Stimulated activated naive CD4-positive, alpha-beta T cell (primary cell): ENCODE data around the gene SERPINA1.
"Not testable (repeated sequence)": the region's sequence is repeated elsewhere in the genome, so short reads cannot be mapped to it uniquely, and the experiment has no call there.

Experiments
- DNase-seq, 6 experiments: peaks; one replicate each; lab custom pipeline; 2025; lab: John Stamatoyannopoulos, UW

Gene SERPINA1

DNA sequence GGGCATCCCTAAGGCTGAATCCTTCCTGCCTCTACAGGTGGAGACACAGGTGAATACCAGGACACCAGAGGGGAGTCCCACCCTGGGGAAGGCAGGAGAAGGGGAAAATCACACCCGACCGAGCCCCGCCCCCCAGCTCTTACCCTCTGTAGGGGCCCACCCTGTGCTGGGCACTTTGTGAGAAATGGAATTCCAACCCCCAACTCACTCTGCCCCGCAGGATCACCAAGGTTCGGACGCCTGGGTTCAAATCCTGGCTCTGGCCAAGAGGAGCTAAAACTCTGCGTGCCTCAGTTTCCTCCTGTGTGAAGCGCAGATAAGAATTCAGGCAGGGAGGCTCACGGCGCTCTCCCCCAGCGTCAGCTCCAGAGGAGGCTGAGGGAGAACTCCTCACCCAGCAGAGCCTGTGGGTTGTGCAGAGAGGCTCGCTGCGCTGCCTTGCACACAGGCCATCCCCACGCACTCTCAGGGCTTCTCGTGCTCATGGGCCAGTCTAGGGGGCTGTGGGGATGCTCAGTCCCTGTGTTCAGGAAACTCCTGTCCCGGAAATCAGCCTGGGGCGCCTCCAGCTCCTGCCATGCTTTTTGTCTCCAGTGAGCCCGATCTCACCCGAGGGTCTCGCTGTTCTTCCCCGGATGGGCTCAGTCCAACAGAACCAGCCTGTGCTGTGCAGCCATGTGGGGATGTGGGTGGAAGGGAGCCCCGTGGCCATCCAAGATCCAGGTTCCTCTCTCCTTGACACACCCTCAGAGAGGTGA lies 18.5 kb downstream of the SERPINA1 start:
- not testable (repeated sequence) for DNase-seq

GRCh38 chr14:94368956-94369355 lies 19.4 kb downstream of the SERPINA1 start:
- no peak for DNase-seq

GRCh38 chr14:94368243-94368590 lies 20.2 kb downstream of the SERPINA1 start:
- DNase-seq: no peak

DNA sequence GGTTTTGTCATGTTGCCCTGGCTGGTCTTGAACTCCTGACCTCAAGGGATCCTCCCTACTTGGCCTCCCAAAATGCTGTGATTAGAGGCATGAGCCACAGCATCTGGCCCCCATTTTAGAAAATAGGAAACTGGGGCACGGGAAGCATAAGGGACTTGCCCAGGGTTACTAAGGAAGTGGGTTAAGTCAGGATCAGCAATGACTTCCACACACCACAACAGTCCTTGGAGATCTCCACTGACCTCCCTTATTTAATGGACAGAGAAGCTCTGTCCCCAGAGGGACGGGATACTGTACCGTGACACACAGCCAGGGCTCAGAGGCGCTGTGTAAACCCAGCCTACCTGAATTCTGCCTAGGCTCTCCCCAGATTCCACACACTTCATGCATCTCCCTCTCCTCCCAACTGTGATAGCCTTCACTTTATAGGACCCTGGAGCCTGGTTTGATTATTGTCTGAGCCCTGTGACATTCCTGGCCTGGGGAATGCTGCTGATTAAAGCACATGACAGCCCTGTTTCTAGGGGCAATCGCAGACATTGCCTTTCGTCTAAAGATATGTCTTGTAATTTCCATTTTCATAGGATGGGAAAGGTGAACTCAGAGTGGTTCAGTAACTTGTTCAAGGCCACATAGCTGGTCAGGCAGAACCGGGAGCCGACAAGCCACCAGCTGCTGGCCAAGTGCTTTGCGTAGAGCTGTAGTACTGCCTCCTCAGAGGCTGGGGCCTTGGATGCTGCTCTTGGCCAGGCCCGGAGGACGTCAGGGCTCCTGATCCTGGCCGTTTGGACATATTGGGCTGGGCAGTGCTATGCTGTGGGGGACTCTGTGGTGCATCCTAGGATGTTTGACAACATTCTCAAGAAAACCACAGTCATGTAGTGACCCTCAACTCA lies 20.8 kb downstream of the SERPINA1 start:
- no peak for DNase-seq

GRCh38 chr14:94366146-94366915 lies 22.1 kb downstream of the SERPINA1 start, which contains the start of gene SERPINA2:
Gene SERPINA2 (minus strand): TSS chr14:94366698.
- DNase-seq: no peak

- DNase-seq: no peak
Measured at GRCh38 chr14:94365624-94366023, 22.8 kb downstream of the SERPINA1 start.

GRCh38 chr14:94364964-94365363 lies 23.4 kb downstream of the SERPINA1 start:
- no peak for DNase-seq

DNA sequence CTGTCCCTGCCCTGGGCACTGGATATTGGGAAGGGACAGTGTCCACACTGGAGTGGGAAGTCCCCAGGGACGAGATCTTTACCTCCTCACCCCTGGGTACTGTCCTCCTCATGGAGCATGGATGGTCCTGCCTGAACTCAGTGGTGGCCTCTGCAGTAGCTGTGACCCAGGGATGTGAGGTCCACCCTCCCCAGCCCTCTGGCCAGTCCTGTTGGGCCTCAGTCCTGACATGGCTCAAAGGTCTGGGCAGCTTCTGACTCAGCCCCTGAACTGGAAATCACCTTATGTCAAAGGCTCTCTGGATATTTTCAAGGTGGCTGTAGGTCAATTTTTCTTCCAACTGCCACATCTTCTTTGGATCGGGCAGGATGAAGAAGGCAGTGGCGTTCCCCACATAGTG lies 24.4 kb downstream of the SERPINA1 start:
- DNase-seq: no peak

DNA sequence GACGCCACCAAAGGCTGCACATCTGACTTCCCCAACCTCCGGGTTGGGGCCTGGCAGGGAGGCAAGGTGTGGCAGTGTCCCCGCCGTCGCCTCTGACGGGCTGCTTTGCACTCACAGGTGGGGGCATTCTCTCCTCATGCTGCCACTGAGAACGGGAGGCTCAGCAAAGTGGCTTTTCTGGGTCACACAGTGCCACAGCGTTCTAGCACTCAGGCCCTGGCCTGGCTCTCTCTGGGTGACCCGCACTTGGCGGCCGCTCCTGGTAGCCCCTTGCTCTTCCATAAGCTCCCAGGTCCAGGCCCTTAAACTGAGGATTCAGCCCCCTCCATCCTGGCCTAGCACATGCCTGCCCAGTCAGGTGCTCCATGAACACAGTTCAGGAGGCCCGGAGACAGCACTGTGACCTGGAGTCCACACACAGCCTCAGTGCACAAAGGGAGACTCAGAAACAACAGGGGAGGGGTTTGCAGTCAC lies 25.2 kb downstream of the SERPINA1 start:
- DNase-seq: no peak

DNA sequence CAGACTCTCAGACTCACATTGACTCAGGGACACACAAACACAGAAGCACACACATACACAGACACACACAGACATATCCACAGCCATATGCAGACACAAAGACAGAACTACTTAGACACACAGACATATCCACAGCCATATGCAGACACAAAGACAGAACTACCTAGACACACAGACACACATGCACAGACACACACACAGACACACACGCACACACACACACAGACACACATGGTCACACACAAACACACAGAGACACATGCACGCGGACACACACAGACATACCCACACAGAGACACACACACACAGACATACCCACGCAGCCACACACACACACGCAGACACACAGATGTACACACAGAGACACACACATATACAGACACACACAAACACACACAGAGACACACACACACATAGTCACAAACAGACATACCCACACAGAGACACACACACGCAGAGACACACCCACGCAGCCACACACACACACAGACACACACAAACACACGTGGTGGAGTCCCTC lies 25.7 kb downstream of the SERPINA1 start:
- no peak for DNase-seq

DNA sequence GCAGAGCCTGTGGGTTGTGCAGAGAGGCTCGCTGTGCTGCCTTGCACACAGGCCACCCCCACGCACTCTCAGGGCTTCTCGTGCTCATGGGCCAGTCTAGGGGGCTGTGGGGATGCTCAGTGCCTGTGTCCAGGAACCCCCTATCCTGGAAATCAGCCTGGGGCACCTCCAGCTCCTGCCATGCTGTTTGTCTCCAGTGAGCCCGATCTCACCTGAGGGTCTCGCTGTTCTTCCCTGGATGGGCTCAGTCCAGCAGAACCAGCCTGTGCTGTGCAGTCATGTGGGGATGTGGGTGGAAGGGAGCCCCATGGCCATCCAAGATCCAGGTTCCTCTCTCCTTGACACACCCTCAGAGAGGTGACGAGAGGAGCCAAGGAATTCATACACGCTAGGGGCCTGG lies 26.7 kb downstream of the SERPINA1 start:
- DNase-seq: no peak

DNA sequence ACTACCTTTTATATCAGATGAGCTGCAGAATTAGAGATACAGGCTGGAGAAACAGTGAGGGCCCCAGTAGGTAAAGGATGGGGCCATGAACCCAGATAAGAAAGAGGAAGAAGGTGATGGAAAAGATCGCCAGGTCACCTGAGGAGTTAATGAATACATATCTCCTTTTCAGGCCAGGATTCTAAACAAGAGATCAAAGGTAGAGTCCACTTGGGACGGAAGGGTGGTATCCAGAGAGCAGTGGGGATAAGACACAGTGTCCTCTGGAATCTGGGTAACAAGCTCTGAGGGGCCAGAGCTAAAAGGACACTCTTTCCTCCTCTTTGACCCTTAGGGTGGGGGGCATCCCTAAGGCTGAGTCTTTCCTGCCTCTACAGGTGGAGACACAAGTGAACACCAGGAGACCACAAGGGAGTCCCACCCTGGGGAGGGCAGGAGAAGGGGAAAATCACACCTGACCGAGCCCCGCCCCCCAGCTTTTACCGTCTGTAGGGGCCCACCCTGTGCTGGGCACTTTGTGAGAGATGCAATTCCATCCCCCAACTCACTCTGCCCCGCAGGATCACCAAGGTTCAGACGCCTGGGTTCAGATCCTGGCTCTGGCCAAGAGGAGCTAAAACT lies 27.3 kb downstream of the SERPINA1 start:
- DNase-seq: no peak

DNA sequence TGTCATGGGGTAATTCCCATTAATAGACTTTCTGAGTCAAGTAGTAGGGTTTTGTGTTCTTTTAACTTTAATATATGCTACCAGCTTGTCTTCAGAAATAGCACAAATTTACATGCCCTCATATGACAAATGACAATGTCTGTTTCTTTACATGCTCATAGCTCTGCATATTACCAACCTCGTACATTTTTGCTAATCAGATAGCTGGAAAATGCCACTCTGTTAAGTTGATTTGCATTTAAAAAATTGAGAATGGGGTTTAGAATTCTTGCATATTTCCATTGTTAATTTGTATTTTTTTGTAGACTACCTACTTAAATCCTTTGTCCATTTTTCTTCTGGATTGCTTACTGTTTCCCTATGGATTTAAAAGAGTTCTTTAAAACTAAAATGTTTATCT lies 31.2 kb downstream of the SERPINA1 start:
- no peak for DNase-seq

DNA sequence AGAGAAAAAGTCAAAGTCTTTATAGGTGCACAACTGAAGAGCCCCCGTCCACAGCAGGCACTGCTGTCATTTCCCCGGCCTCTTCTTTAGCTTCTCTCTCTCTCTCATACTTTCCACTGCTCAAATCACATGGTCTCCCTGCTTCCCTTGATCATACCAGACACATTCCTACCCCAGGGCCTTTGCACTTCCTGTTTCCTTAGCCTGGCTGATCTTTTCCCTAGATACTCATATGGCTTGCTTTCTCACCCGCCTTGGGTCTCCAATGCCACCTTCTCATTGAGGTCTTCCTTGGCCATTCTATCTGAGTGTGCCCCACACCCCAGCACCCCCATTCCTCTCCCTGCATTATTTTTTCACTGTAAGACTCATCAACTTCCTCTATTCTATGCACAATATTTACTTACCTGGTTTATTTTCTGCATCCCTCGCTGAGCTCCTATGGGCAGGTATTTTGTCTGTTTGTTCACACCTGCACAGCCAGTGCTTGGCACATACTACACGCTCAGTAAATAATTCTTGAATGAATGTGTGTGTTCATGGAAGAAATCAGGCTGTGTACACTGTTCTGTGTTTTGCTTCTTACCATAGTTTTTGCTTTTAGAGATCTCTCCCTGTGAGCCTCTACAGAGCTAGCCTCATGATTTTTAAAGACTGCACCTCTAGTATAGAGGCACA lies 31.9 kb downstream of the SERPINA1 start:
- DNase-seq: no peak

DNA sequence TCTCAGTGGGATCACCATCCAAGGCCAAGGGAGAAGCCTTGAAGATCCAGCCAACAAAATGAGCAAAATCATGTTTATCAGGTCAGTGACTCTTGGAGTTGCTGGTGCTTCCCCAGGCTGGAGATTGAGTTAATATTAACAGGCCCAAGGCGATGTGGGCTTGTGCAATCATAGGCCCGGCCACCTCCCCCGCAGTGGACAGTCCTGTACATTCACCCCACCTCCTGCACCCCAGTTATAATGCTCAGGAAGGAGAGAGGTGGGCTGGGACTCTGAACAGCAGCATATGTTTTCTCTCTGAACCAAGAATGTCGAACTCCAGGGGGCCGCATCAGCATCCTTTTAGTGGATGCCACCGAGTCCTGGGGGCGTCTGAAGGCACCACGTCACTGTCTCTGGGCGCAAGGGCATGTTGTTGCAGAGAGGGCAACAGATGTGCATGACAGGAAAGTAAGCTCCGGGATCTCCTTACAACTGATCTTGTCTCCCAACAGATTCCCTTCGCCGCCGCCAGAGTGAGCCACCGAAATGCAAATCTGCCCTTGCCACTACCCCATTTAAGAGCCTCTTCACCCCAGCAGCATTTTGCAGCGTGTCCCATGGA lies 33.1 kb downstream of the SERPINA1 start:
- no peak for DNase-seq

GRCh38 chr14:94354638-94355185 lies 33.7 kb downstream of the SERPINA1 start:
- DNase-seq: no peak

DNA sequence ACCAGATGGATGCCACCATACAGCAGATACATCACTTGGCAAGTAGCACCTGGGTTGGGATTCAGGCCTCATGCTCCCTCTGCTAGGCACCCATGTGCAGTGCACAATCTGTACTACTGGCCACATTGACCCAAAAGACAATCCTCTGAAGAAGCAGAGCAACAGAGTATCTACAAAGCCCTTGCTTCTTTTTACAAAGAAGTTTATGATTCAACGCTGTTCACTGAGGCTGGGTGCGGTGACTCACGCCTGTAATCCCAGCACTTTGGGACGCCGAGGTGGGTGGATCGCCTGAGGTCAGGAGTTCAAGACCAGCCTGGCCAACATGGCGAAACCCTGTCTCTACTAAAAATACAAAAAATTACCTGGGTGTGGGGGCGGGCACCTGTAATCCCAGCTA lies 34.2 kb downstream of the SERPINA1 start:
- not testable (repeated sequence) for DNase-seq

GRCh38 chr14:94349276-94349675 lies 39.1 kb downstream of the SERPINA1 start:
- DNase-seq: no peak

DNA sequence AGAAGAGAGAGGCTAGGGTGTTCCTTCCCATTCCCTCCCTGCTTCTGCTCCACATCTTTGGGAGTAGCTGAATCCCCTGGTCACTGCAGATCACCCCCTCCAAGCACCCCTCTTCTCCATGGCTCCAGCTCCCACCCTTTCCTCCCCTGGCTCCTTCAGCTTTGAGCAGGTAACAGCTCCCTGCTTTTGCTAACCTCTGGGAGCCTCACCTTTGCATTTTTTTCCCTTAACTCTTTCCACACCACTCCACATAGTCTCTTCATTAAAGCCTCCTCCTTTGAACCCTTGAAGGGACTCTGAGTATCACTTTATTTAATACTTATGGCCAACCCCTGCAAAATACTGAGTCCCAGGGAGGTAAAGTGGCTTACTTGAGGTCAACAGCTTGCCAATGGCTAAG lies 39.6 kb downstream of the SERPINA1 start:
- no peak for DNase-seq

GRCh38 chr14:94346841-94347240 lies 41.6 kb downstream of the SERPINA1 start:
- DNase-seq: no peak
